ENCODE measurements around the gene DDI1. TPM values are rescaled to one million over a fixed set of nuclear protein-coding genes. Genes with fewer than 3 reads are reported as not detected.
"Not testable (repeated sequence)": the region's sequence is repeated elsewhere in the genome, so short reads cannot be mapped to it uniquely, and the experiment has no call there.

Gene DDI1
- total and polyA plus RNA-seq, 2 of the 4 experiments (the other 2 are of a cell fraction): not detected

DNA sequence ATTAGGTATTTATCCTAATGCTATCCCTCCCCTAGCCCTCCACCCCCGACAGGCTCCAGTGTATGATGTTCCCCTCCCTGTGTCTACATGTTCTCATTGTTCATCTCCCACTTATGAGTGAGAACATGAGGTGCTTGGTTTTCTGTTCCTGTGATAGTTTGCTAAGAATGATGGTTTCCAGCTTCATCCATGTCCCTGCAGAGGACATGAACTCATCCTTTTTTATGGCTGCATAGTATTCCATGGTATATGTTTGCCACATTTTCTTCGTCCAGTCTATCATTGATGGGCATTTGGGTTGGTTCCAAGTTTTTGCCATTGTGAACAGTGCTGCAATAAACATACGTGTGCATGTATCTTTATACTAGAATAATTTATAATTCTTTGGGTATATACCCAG lies 10.4 kb downstream of the DDI1 start:
- H2AK9ac ChIP-seq (replicated peaks; ENCODE audit: low read depth, low read length, poor library complexity); H3K4me2 ChIP-seq (ENCODE audit: low read depth, low read length); dilution Hi-C loops (cut with HindIII; ENCODE audit: low sequenced_read_pairs, unreplicated experiment); H2BK5ac ChIP-seq (ENCODE audit: low read depth, low read length, poor library complexity, severe bottlenecking); H4K5ac ChIP-seq (ENCODE audit: low read depth, low read length); H3K27ac ChIP-seq (ENCODE audit: insufficient read depth, low read length); H3K9me1 ChIP-seq (ENCODE audit: insufficient read depth, low read length); H3K56ac ChIP-seq (ENCODE audit: extremely low read depth, insufficient read depth, low read length); H3K36me3 ChIP-seq (ENCODE audit: control insufficient read depth, insufficient read depth, low read length); H3K4me1 ChIP-seq (ENCODE audit: control insufficient read depth, insufficient read depth, low read length); H3K23ac ChIP-seq (ENCODE audit: low read depth, low read length); H2AK5ac ChIP-seq (ENCODE audit: low read depth, low read length); H3K79me1 ChIP-seq (ENCODE audit: low read depth in 1 of 2, low read length in 2 of 2); ATAC-seq (ENCODE audit: low read depth); H3K4ac ChIP-seq (ENCODE audit: low read depth, low read length); H4K91ac ChIP-seq (ENCODE audit: insufficient read depth, low read depth, low read length); POLR2A ChIA-PET (ENCODE audit: unreplicated experiment); H2AFZ ChIP-seq (replicated peaks; ENCODE audit: low read length, poor library complexity); in situ Hi-C loops (cut with MboI; ENCODE audit: low sequenced_read_pairs); BruUV-seq (replicated peaks); H3K27me3 ChIP-seq (ENCODE audit: control insufficient read depth, insufficient read depth, low read length); H4K8ac ChIP-seq (ENCODE audit: low read depth in 2 of 2, low read length in 2 of 2); H3K9ac ChIP-seq (ENCODE audit: low read depth, low read length); H2BK120ac ChIP-seq (ENCODE audit: low read depth, low read length); CTCF ChIA-PET; H2BK20ac ChIP-seq (ENCODE audit: low read depth, low read length); H3K9me3 ChIP-seq (ENCODE audit: control insufficient read depth, insufficient read depth, low read length); H3K18ac ChIP-seq (ENCODE audit: low read depth, low read length); H3K4me3 ChIP-seq (ENCODE audit: insufficient read depth, low read depth, low read length); H4K20me1 ChIP-seq (ENCODE audit: insufficient read depth, low read length); DNase-seq; H2BK15ac ChIP-seq (ENCODE audit: low read depth, low read length); H3K14ac ChIP-seq (replicated peaks; ENCODE audit: low read depth, low read length); intact Hi-C loops (cut with micrococcal nuclease): not testable (repeated sequence)
- WGBS, 2 experiments (ENCODE audit: extremely low coverage in 2 of 2, insufficient read length in 1 of 2): no CpG with 5 or more reads among the region's 3 CpGs

Data from IMR-90 (cell line).